Loucy (cell line): Measurements from ENCODE around the gene PRMT1.

ENCODE experiments used
- H2AFZ ChIP-seq: fragments of 200-600 bp; sonication (generic); 2 replicates; pipeline ENCODE4 v1.6.0; 2016; ENCODE audit warnings: antibody characterized with exemption, mild to moderate bottlenecking, low read length, moderate library complexity
- H3F3A ChIP-seq: fragments of 200-600 bp; 2 replicates; pipeline ENCODE4 v1.6.0; 2016; ENCODE audit warnings: antibody characterized with exemption, low read depth, mild to moderate bottlenecking
- H3K27me3 ChIP-seq: fragments of 200-600 bp; sonication (generic); 2 replicates; pipeline ENCODE4 v1.6.1; 2014; ENCODE audit warnings: low read length, mild to moderate bottlenecking; ENCODE audit not compliant: insufficient read depth, poor library complexity, severe bottlenecking
- H3K36me3 ChIP-seq: fragments of 200-600 bp; sonication (generic); 2 replicates; pipeline ENCODE4 v1.6.1; 2016; ENCODE audit warnings: low read length; ENCODE audit not compliant: insufficient read depth
- H3K4me1 ChIP-seq: fragments of 200-600 bp; sonication (generic); 2 replicates; pipeline ENCODE4 v1.5.1; 2014; ENCODE audit warnings: low read length, mild to moderate bottlenecking; ENCODE audit not compliant: insufficient read depth, poor library complexity, severe bottlenecking
- H3K4me2 ChIP-seq: fragments of 200-600 bp; sonication (generic); 2 replicates; pipeline ENCODE4 v1.6.0; 2014; ENCODE audit warnings: antibody characterized with exemption, low read length, low read depth, mild to moderate bottlenecking; ENCODE audit not compliant: poor library complexity, severe bottlenecking
- H3K4me3 ChIP-seq: fragments of 200-600 bp; sonication (generic); 2 replicates; pipeline ENCODE4 v1.5.1; 2014; ENCODE audit warnings: low read length, mild to moderate bottlenecking, mixed read lengths; ENCODE audit not compliant: poor library complexity, severe bottlenecking
- H3K79me2 ChIP-seq: fragments of 200-600 bp; sonication (generic); 2 replicates; pipeline ENCODE4 v1.6.1; 2014; ENCODE audit warnings: low read length; ENCODE audit not compliant: insufficient read depth
- H3K9ac ChIP-seq: fragments of 200-600 bp; sonication (generic); 2 replicates; pipeline ENCODE4 v1.6.0; 2014; ENCODE audit warnings: mild to moderate bottlenecking, low read depth, low read length, moderate library complexity; ENCODE audit not compliant: poor library complexity, severe bottlenecking
- H3K9me2 ChIP-seq: fragments of 200-600 bp; sonication (generic); replicated peaks from 2 replicates; pipeline ENCODE4 v1.6.1; 2016; ENCODE audit warnings: low read depth, low read length, mixed read lengths
- H3K9me3 ChIP-seq: fragments of 200-600 bp; sonication (generic); 2 replicates; pipeline ENCODE4 v1.6.1; 2014; ENCODE audit warnings: mild to moderate bottlenecking, antibody characterized with exemption, low read length, low read depth; ENCODE audit not compliant: insufficient read depth
- H4K20me1 ChIP-seq: fragments of 200-600 bp; sonication (generic); 2 replicates; pipeline ENCODE4 v1.6.0; 2014; ENCODE audit warnings: antibody characterized with exemption, low read length, mild to moderate bottlenecking; ENCODE audit not compliant: insufficient read depth, poor library complexity, severe bottlenecking
- EZH2phosphoT487 ChIP-seq: fragments of 200-600 bp; IDR thresholded peaks from 2 replicates; pipeline ENCODE4 v1.6.1; 2018; ENCODE audit warnings: antibody characterized with exemption, mild to moderate bottlenecking, moderate library complexity, borderline replicate concordance
- TF ChIP-seq, protein P1 (sequence below): fragments of 200-600 bp; sonication (generic); conservative IDR thresholded peaks from 2 replicates; pipeline ENCODE4 v1.5.1; 2014; ENCODE audit warnings: mild to moderate bottlenecking, antibody characterized with exemption, low read length

Gene PRMT1

DNA sequence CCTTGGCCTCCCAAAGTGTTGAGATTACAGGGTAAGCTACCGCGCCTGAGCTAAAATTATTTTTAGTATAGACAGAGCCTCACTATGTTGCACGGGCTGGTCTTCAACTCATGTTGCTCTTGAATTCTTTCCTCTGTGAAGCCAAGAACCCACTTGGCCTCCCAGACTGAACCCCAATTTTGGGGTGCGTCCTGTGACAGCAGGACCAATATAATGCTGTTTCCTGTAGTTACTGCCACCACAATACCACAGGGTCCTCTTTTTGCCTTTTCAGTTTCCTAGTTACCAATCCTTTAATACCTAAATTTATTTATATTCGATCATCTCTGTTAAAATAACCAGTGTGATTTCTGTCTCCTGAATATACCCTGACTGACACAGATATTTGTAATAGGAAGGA is 53.1 kb downstream of the PRMT1 start:
- H3K79me2 ChIP-seq = no peaks in the 10 kb centered on the region
- H3K9ac ChIP-seq = no peak overlapping the region
- H3K27me3 ChIP-seq = no peaks in the 10 kb centered on the region
- TF ChIP-seq EZH2phosphoT487 = no peak
- TF ChIP-seq, protein P1, sequence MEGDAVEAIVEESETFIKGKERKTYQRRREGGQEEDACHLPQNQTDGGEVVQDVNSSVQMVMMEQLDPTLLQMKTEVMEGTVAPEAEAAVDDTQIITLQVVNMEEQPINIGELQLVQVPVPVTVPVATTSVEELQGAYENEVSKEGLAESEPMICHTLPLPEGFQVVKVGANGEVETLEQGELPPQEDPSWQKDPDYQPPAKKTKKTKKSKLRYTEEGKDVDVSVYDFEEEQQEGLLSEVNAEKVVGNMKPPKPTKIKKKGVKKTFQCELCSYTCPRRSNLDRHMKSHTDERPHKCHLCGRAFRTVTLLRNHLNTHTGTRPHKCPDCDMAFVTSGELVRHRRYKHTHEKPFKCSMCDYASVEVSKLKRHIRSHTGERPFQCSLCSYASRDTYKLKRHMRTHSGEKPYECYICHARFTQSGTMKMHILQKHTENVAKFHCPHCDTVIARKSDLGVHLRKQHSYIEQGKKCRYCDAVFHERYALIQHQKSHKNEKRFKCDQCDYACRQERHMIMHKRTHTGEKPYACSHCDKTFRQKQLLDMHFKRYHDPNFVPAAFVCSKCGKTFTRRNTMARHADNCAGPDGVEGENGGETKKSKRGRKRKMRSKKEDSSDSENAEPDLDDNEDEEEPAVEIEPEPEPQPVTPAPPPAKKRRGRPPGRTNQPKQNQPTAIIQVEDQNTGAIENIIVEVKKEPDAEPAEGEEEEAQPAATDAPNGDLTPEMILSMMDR = no peak
- H3K9me3 ChIP-seq = no peaks in the 10 kb centered on the region
- H3K4me1 ChIP-seq = no peaks in the 10 kb centered on the region
- H4K20me1 ChIP-seq = no peaks in the 10 kb centered on the region
- no peak overlapping the region for H3K4me3 ChIP-seq
- no peak overlapping the region for H3K4me2 ChIP-seq
- no peaks in the 10 kb centered on the region for H3K36me3 ChIP-seq
- H2AFZ ChIP-seq = no peak overlapping the region
- H3K9me2 ChIP-seq = no peaks in the 10 kb centered on the region
- H3F3A ChIP-seq = no peaks in the 10 kb centered on the region
